Measurements from ENCODE around the gene CLIC6. TPM values are rescaled to one million over a fixed set of nuclear protein-coding genes. Genes with fewer than 3 reads are reported as not detected.
A peak's percentile ranks its signal among the peaks of the same experiment; 100 is the strongest.

The CLIC6 gene
- total RNA-seq, 1 donor from 2014 or later, result not detected

DNA sequence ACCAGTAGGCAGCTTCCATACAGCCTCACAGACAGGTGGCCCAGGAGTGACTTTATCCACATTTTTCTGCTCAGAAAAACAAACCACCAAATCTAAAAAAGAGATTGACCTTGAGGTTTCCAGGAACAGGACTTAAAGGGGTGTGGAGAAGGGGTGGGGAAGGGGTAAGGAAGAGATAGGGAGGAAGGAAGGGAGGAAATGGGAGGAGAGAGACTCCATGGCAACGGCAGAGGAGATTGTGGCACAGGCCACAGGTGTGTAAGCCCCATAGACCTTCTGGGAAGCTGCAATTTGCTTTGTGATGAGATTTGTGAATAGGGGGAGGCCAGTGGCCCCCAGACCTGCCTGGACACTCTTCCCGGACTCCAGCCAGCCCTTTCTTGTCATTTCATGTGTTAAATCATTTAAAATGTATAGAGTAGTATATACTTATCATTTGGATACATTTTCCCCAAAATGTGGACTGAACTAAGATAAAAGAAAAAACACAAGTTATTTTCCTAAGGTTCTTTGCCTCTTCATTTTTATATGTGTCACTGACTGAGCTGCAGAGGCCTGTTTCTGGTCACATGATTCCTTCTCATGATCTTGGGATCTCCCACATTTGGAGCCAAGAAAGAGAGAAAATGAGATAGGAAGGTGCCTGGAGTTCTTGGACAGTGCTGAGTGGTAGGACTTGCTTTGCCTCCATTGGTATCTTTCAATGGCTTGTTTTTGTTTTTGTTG lies 55.5 kb downstream of the CLIC6 start:
- no peak for DNase-seq (ENCODE audit: low read depth)

DNA sequence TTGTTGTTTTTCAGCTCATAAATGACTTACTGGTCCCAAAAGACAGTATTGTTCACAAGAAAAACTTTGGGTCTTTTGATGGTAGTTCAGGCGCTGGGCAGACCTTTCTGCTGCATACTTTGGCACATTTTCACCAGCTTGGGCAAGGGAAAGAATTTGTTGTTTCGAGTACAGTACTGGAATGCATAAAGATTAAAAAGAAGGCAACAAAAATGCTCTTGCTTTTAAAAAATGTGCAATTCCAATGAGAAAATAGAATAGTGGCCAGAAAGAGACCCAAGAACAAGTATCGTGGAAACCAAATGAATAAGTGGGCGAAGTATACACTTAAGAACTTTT lies 56.0 kb downstream of the CLIC6 start:
- no peak for DNase-seq (ENCODE audit: low read depth)

DNA sequence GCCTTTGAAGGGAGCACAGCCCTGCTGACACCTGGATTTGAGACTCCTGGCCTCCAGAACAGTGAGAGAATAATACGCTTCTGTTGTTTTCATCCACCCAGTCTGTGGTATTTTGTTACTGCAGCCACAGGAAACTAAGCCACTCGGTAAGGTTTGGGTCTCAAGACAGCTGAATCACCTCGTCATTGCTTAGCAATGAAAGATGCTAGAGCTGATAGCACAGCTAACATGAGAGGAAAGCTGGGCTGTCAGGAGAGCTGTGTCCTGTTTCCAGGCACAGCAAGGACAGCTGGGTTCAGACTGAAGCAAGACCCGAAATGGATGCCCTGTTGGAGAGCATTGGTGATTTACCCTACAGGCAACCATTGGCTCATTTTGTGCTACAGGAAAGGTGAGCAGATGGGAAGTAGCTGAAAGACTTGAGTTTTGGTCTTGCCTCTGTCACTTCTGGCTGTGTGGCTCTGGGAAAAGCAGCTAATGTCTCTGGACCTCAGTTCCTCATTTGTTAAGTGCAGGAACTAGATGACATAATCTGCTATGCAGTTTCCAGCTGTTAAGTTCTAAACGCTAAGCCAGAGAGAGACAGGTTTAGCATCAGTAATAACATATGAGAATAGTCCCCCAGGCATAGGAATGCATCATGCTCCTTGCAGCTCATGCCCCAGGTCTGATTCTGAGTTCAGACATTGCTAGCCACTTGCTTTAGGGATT lies 58.0 kb downstream of the CLIC6 start:
- DNase-seq (ENCODE audit: low read depth), result no peak

GRCh38 chr21:34728479-34728878 lies 59.7 kb downstream of the CLIC6 start:
- no peak for DNase-seq (ENCODE audit: low read depth)

GRCh38 chr21:34730194-34730593 lies 61.4 kb downstream of the CLIC6 start:
- DNase-seq (ENCODE audit: low read depth), result no peak

- DNase-seq (ENCODE audit: low read depth), result no peak
Measured at GRCh38 chr21:34730756-34731445, 62.1 kb downstream of the CLIC6 start.

DNA sequence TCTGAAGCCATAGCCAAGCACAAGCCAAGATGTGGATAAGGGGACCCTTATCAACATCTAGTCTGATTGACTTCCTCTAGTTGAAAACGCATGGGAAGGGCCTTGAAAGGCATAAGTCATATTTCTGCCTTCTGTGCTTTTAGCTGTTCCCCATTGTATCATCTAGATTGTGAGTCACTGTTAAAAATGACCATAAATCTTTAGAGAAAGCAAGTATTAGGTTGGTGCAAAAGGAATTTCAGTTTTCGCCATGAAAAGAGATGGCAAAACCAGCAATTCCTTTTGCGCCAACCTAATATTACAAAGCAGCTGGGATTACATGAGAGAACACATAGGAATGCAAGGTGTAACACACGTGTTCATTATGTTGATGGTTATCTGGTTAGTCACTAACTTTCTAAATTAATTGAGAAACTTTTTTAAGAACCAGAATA lies 63.6 kb downstream of the CLIC6 start:
- no peak for DNase-seq (ENCODE audit: low read depth)

DNA sequence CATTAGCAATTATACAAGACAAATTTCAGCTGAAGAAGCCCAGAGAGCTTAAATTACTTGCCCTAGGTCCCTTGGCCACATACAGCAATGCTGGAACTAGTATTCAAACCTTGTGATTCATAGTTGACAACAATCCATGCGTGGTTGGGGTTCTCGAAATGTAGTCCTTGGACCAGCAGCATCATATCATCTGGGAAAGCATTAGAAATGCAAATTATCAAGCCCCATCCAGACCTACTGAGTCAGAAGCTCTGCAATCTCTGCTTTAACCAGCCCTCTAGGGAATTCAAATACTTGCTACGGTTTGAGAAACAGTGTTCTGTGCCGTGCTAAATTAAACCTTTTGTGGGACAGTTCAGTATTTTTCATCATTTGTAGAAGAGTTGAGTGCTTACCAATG lies 65.1 kb downstream of the CLIC6 start:
- DNase-seq (ENCODE audit: low read depth), result no peak

- DNase-seq (ENCODE audit: low read depth), result peak; percentile 96
Measured at GRCh38 chr21:34734696-34735095, 65.9 kb downstream of the CLIC6 start.

DNA sequence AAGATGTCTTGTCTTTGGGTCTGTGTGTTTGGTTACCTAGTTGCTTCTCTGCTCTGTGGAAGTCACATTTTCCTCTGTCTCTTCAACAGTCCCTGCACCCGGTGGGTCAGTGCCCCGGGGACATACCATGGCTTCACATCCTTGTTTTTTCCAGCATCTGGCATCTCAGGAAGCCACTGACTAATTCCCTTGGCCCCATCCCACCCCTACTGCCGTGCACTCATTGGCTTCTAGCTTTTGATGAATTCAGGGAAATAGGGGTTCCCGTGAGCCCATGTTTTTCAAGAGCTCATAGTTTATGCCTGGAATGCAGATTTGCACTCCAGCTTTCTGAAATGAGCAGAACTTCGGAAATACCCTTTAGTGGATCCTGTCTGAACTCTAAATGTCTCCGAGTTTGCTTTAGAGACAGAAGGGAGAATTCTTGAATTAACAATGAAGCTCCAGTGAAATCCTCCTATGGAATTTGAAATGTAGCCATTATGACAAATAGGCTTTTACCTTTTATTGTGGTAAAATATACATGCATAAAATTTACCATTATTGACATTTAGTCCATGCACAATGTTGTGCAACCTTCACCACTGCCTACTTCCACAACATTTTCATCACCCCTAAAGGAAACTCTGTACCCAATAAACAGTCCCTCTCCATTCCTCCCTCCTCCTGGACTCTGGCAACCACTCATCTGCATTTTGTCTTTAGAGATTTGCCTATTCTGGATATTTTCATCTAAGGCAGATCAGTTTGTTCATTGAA lies 67.5 kb downstream of the CLIC6 start:
- no peak for DNase-seq (ENCODE audit: low read depth)

DNA sequence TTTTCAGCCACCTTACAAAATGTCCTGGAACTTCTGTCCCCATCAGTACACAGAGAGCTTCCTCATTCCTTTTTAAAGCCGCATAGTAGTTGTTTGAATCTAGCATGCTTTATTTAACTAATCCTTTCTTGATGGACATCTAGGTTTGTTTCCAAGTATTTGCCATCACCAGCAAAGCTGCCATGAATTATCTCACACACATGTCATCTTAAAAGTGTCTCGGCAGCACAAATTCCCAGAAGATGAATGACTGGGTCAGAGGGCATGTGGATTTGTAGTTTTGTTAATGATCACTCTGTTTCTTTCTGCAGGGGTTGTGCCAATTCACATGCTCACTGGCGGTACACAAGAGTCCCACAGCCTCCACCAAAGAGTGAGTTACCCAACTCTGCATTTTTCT lies 68.3 kb downstream of the CLIC6 start:
- DNase-seq (ENCODE audit: low read depth), result peak; percentile 34

GRCh38 chr21:34740198-34740597 lies 71.4 kb downstream of the CLIC6 start:
- DNase-seq (ENCODE audit: low read depth), result no peak

GRCh38 chr21:34743285-34743684 lies 74.5 kb downstream of the CLIC6 start:
- DNase-seq (ENCODE audit: low read depth), result peak; percentile 58

- DNase-seq (ENCODE audit: low read depth), result peak; percentile 96
Measured at GRCh38 chr21:34743831-34744230, 75.0 kb downstream of the CLIC6 start.

- no peak for DNase-seq (ENCODE audit: low read depth)
Measured at GRCh38 chr21:34744801-34745200, 76.0 kb downstream of the CLIC6 start.

- DNase-seq (ENCODE audit: low read depth), result peak; percentile 88
Measured at GRCh38 chr21:34745557-34746255, 76.9 kb downstream of the CLIC6 start.

DNA sequence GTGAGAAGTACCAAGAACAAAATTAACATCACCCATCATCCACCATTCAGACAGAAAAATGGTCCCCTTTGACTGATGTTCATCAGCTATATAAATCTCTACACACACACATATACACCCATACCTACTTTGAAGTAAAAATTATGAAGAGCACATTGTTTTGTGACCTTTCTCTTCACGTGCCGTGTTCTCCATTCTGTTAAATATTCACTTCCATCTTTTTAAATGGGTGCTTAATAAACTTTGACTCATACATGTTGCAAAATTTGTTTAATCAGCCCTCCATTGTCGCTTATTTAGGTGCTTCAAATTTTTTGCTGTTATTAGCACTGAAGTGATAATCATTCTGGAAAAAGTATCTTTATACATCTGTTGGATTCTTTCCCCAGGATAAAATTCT lies 80.1 kb downstream of the CLIC6 start:
- DNase-seq (ENCODE audit: low read depth), result no peak

- no peak for DNase-seq (ENCODE audit: low read depth)
Measured at GRCh38 chr21:34754690-34755647, 86.2 kb downstream of the CLIC6 start.

DNA sequence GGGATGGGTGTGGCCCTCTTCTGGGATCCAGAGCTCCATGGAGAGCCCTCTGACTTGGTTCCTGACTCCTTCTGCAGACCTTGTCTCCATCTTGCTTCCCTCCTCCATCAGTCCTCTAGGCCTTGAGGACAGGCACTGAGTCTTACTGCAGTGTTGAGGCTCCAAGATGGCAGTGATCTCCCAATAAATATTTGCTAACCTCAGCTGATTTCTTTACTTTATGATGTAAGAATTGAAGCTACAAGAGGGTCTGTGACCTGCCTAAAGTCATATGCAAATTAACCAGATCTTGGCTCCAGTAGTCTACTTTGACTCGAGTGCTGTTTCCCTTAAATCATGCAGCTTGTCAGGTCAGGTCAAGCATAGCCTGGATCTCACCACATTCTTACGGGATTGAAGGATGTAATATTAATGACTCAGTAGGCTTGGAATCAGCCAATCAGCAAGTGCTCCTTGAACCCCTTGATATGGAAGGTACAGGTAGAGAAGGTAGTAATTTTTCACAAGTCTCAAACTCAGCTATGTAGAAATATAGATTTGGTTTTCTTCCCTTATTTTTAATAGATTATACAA lies 93.0 kb downstream of the CLIC6 start:
- no peak for DNase-seq (ENCODE audit: low read depth)

All from myocyte (in vitro differentiated cells).